ENCODE measurements around the gene RPL28.

Gene RPL28

GRCh38 chr19:55451965-55452748 lies 66.4 kb downstream of the RPL28 start:
- no peak for DNase-seq

All from NCI-H345 (cell line).